RWPE2 (cell line): ENCODE measurements around the gene CHFR.
"Not testable (repeated sequence)": the region's sequence is repeated elsewhere in the genome, so short reads cannot be mapped to it uniquely, and the experiment has no call there.

Experiments used
- ATAC-seq: fragments of 200-7000 bp; cut with Tn5 transposase; 3 replicates; pipeline ENCODE4 v1.9.1; 2021; ENCODE audit warnings: low read depth
- DNase-seq: peaks from one replicate; pipeline ENCODE4 v3.0.0-alpha.2; 2020; ENCODE audit warnings: low spot score
- H3K27ac ChIP-seq: fragments of 450-650 bp; 2 replicates; pipeline ENCODE4 v1.5.1; 2017; ENCODE audit warnings: mild to moderate bottlenecking; ENCODE audit not compliant: poor library complexity, severe bottlenecking
- H3K27me3 ChIP-seq: fragments of 250-450 bp; sonication (Bioruptor Pico); 2 replicates; pipeline ENCODE4 v1.5.1; 2021; ENCODE audit warnings: mild to moderate bottlenecking, moderate library complexity; ENCODE audit not compliant: insufficient read depth, poor library complexity, severe bottlenecking
- H3K36me3 ChIP-seq: fragments of 250-450 bp; sonication (Bioruptor Pico); 2 replicates; pipeline ENCODE4 v1.5.1; 2020; ENCODE audit warnings: low read depth, mild to moderate bottlenecking, moderate library complexity
- H3K4me1 ChIP-seq: fragments of 250-450 bp; sonication (Bioruptor Pico); 2 replicates; pipeline ENCODE4 v1.5.1; 2021; ENCODE audit warnings: mild to moderate bottlenecking, moderate library complexity; ENCODE audit not compliant: insufficient read depth, poor library complexity, severe bottlenecking
- H3K4me3 ChIP-seq: fragments of 250-450 bp; sonication (Bioruptor Pico); 2 replicates; pipeline ENCODE4 v1.5.1; 2021; ENCODE audit warnings: mild to moderate bottlenecking, moderate library complexity; ENCODE audit not compliant: severe bottlenecking
- H3K9me3 ChIP-seq: fragments of 250-450 bp; sonication (Bioruptor Pico); 2 replicates; pipeline ENCODE4 v1.5.1; 2021; ENCODE audit warnings: mild to moderate bottlenecking, moderate library complexity; ENCODE audit not compliant: severe bottlenecking
- TF ChIP-seq, protein P1 (sequence below): fragments of 450-650 bp; IDR thresholded peaks from one replicate; pipeline ENCODE4 v1.5.1; 2017; ENCODE audit warnings: mild to moderate bottlenecking, moderate library complexity; ENCODE audit not compliant: poor library complexity, severe bottlenecking

Gene CHFR

DNA sequence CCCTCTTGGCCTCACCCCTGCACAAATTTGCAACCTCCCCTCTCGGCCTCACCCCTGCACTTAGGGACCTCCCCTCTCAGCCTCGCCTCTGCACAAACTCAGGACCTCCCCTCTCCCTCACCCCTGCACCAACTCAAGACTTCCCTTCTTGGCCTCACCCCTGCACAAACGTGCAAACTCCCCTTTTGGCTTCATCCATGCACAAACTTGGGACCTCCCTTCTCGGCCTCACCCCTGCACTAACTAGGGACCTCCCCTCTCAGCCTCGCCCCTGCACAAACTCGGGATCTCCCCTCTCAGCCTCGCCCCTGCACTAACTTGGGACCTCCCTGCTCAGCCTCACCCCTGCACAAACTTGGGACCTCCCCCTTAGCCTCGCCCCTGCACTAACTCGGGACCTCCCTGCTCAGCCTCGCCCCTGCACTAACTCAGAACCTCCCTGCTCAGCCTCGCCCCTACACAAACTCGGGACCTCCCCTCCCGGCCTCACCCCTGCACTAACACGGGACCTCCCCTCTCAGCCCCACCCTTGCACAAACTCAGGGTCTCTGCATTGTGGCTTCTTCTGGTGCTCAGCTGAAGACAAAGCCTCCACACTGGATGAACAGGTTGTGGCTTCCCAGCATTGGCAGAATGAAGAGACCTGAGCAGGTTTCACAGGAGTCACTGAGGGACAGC lies 47.7 kb downstream of the CHFR start:
- Histone ChIP-seq H3K9me3 (no peaks in the 10 kb centered on the region), H3K4me1 (no peaks in the 10 kb centered on the region), H3K4me3 (no peak overlapping the region), H3K27me3 (no peaks in the 10 kb centered on the region), H3K27ac (no peak overlapping the region), H3K36me3 (peaks cover 11% of the 10 kb centered on the region)
- DNase-seq = no peak
- ATAC-seq = no peak
- TF ChIP-seq, protein P1, sequence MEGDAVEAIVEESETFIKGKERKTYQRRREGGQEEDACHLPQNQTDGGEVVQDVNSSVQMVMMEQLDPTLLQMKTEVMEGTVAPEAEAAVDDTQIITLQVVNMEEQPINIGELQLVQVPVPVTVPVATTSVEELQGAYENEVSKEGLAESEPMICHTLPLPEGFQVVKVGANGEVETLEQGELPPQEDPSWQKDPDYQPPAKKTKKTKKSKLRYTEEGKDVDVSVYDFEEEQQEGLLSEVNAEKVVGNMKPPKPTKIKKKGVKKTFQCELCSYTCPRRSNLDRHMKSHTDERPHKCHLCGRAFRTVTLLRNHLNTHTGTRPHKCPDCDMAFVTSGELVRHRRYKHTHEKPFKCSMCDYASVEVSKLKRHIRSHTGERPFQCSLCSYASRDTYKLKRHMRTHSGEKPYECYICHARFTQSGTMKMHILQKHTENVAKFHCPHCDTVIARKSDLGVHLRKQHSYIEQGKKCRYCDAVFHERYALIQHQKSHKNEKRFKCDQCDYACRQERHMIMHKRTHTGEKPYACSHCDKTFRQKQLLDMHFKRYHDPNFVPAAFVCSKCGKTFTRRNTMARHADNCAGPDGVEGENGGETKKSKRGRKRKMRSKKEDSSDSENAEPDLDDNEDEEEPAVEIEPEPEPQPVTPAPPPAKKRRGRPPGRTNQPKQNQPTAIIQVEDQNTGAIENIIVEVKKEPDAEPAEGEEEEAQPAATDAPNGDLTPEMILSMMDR = no peak

DNA sequence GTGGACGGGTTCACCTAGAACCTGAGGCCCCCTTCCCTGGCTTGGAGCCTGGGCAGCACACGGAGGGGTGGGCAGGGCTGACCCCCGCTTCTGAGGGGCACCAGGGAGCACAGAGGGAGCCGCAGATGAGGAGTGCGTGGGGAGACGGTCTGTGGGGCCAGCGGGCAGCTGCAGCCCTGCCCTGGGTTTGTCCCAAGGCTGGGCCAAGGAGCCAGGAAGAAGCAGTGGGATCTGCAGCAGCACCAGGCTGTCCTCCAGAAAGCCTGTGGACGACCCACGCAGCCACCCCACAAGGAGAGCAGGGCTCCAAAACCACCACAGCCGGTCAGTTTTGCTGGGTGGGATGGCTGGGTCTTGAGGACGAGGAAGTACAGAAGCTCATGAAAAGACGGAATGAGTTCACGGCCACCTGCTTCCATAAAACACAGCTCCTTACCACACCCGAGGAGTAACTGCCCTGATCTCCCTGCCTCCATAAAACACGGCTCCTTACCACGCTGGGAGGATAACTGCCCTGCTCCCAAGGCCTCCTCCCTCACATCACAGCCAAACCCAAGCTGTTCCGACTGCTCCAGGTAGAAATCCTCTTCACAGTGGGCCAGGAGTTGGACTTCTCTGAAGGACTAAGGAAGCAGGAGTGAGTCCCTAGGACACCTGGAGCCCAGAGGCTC lies 48.9 kb downstream of the CHFR start:
- TF ChIP-seq, protein P1 = no peak
- Histone ChIP-seq H3K9me3 (no peaks in the 10 kb centered on the region), H3K36me3 (peaks cover 9% of the 10 kb centered on the region; the same call in 1 of the 2 replicates), H3K4me3 (no peak overlapping the region), H3K27me3 (no peaks in the 10 kb centered on the region), H3K27ac (no peak overlapping the region), H3K4me1 (no peaks in the 10 kb centered on the region)
- DNase-seq (no peak), ATAC-seq (peak; percentile 36)

DNA sequence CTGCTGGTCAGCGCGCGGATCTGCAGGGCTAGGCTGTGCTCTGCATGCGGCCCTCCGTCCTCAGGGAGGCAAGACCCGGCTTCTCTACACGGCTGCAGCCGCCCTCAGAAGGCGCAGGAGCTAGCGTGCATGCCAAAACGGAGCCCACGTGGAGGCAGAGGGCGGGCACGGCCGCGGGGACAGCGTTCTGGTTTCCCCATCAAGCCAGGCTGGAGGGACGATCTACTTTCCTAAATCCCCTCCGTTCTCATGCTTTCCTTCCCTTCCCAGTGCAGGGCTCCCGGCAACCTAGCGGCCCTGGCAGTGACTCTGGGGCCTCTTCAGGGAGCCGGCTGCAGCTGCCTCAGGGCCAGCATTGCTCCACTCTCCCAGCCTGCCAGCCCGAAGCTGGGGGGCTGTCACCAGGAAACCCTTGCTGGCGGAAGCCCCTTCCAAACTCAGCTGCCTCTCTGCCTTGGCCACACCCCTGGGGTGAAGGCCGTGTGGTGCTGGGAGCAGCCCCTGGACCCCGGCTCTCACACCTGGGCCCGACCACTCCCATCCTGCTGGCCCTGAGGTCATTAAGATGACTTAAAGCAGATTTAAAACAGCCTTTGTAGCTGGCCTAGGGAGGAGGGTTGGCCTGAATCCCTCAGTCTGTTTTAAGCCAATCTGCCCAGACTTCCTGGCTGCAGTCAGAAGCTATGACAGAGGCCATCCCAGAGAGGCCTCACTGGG lies 49.6 kb downstream of the CHFR start:
- DNase-seq (no peak), ATAC-seq (0 out of 3 replicates have a peak, but pooled peaks have one; percentile 14)
- TF ChIP-seq, protein P1 = no peak
- Histone ChIP-seq H3K27me3 (no peaks in the 10 kb centered on the region), H3K36me3 (peaks cover 9% of the 10 kb centered on the region; the same call in 1 of the 2 replicates), H3K27ac (no peak overlapping the region), H3K4me3 (no peak overlapping the region), H3K4me1 (no peaks in the 10 kb centered on the region), H3K9me3 (no peaks in the 10 kb centered on the region)

DNA sequence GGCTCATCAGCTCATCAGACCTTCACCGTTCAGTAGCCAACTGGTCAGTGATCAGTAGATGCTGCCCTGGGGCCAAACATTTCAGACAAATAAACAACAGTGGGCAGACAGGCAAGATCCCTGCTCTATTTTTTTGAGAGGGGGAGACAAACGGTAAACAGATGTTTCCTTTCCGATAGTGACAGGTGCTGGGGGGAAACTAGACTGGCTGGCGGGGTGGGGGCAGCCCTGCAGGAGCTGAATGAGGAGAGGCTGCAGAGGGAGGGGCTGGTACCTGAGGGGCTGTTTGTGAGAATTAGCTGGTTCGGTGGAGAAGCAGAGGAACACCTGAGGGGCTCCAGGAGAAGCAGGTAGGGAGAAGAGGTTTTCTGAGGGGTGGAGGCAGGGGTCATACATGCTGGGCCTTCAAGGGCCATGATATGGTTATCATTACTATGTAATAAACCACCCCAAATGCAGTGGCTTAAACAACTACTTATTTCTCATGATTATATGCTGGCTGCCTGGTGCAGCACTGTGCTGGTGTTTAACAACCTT lies 50.5 kb downstream of the CHFR start:
- Histone ChIP-seq H3K9me3 (no peaks in the 10 kb centered on the region), H3K36me3 (peaks cover 9% of the 10 kb centered on the region; the same call in 1 of the 2 replicates), H3K4me3 (no peak overlapping the region), H3K4me1 (no peaks in the 10 kb centered on the region), H3K27me3 (no peaks in the 10 kb centered on the region), H3K27ac (no peak overlapping the region)
- TF ChIP-seq, protein P1 = no peak
- ATAC-seq (no peak), DNase-seq (no peak)

DNA sequence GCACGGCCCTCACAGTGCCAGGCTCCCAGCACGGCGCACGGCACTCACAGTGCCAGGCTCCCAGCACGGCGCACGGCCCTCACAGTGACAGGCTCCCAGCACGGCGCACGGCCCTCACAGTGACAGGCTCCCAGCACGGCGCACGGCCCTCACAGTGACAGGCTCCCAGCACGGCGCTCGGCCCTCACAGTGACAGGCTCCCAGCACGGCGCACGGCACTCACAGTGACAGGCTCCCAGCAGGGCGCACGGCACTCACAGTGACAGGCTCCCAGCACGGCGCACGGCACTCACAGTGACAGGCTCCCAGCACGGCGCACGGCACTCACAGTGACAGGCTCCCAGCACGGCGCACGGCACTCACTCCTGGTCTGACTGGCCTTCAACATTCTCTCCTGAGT lies 51.2 kb downstream of the CHFR start:
- not testable (repeated sequence) for H3K27me3 ChIP-seq, H3K4me1 ChIP-seq, H3K9me3 ChIP-seq, DNase-seq, ATAC-seq, H3K36me3 ChIP-seq, H3K27ac ChIP-seq, H3K4me3 ChIP-seq
